Stimulated activated CD4-positive, alpha-beta T cell treated with anti-CD3 and anti-CD28 coated beads, TNF-alpha, amount 100 ng/mL, for 1 hour (primary cell): Measurements from ENCODE around the gene MAP1LC3C.

ENCODE experiments used
- DNase-seq, 3 donors: peaks; one replicate each; pipeline ENCODE4 v3.0.0-alpha.2; 2020; ENCODE audit warnings: low read depth in 3 of 3, low spot score in 1 of 3

MAP1LC3C gene

GRCh38 chr1:241999026-241999425 is at the start of gene MAP1LC3C:
MAP1LC3C (minus strand) TSS chr1:241999098; CDS start chr1:241999008, 90 bp downstream.
- DNase-seq = no peak

- DNase-seq = no peak
Observed at GRCh38 chr1:242043165-242043564, 44.3 kb upstream of the MAP1LC3C start.

GRCh38 chr1:242034392-242034791 is 35.5 kb upstream of the MAP1LC3C start:
- no peak for DNase-seq

- no peak for DNase-seq
Observed at GRCh38 chr1:242033447-242033846, 34.5 kb upstream of the MAP1LC3C start.

GRCh38 chr1:242030071-242030470 is 31.2 kb upstream of the MAP1LC3C start:
- DNase-seq = no peak

- DNase-seq = no peak
Observed at GRCh38 chr1:242025681-242026080, 26.8 kb upstream of the MAP1LC3C start.

- DNase-seq = no peak
Observed at GRCh38 chr1:242023805-242024204, 24.9 kb upstream of the MAP1LC3C start.

GRCh38 chr1:242019018-242019417 is 20.1 kb upstream of the MAP1LC3C start:
- DNase-seq = no peak

GRCh38 chr1:242017580-242018233 is 18.8 kb upstream of the MAP1LC3C start:
- peak in 1 of 3 donors; percentile 11 for DNase-seq

GRCh38 chr1:242016479-242016878 is 17.6 kb upstream of the MAP1LC3C start:
- DNase-seq = no peak

GRCh38 chr1:242011894-242012660 is 13.2 kb upstream of the MAP1LC3C start:
- no peak for DNase-seq

GRCh38 chr1:242008826-242009495 is 10.1 kb upstream of the MAP1LC3C start:
- no peak for DNase-seq

GRCh38 chr1:242006976-242007375 is 8.1 kb upstream of the MAP1LC3C start:
- DNase-seq = no peak

GRCh38 chr1:242005866-242006535 is 7.1 kb upstream of the MAP1LC3C start:
- no peak for DNase-seq

GRCh38 chr1:242004751-242005495 is 6.0 kb upstream of the MAP1LC3C start:
- DNase-seq = no peak

GRCh38 chr1:242002510-242002909 is 3.6 kb upstream of the MAP1LC3C start:
- no peak for DNase-seq

- no peak for DNase-seq
Observed at GRCh38 chr1:242002072-242002471, 3.2 kb upstream of the MAP1LC3C start.

GRCh38 chr1:242000434-242000833 is 1.5 kb upstream of the MAP1LC3C start:
- DNase-seq = no peak

GRCh38 chr1:241998412-241998921 is 431 bp downstream of the MAP1LC3C start:
- DNase-seq = peak in 2 of 3 donors; percentile 1 to 27

GRCh38 chr1:241997401-241997998 is 1.4 kb downstream of the MAP1LC3C start:
- no peak for DNase-seq
